ENCODE measurements around the gene GLOD5.
A peak's percentile ranks its signal among the peaks of the same experiment; 100 is the strongest.

- TF ChIP-seq, protein P1, sequence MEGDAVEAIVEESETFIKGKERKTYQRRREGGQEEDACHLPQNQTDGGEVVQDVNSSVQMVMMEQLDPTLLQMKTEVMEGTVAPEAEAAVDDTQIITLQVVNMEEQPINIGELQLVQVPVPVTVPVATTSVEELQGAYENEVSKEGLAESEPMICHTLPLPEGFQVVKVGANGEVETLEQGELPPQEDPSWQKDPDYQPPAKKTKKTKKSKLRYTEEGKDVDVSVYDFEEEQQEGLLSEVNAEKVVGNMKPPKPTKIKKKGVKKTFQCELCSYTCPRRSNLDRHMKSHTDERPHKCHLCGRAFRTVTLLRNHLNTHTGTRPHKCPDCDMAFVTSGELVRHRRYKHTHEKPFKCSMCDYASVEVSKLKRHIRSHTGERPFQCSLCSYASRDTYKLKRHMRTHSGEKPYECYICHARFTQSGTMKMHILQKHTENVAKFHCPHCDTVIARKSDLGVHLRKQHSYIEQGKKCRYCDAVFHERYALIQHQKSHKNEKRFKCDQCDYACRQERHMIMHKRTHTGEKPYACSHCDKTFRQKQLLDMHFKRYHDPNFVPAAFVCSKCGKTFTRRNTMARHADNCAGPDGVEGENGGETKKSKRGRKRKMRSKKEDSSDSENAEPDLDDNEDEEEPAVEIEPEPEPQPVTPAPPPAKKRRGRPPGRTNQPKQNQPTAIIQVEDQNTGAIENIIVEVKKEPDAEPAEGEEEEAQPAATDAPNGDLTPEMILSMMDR (IDR thresholded peaks at IDR 0.05) = no peak
- TF ChIP-seq POLR2A (IDR thresholded peaks at IDR 0.05) = peak in 1 of 2 donors; percentile 48
Observed at GRCh38 chrX:48801280-48802088, 39.9 kb downstream of the GLOD5 start, which contains the start of gene HDAC6.
